SK-N-SH treated with all-trans-retinoic acid at 6 μM for 48 hours (cell line): ENCODE measurements around the gene SMAD5.

Experiments
- ATAC-seq: fragments of 200-7000 bp; cut with Tn5 transposase; 3 replicates; pipeline ENCODE4 v1.9.1; 2020; ENCODE audit warnings: mild to moderate bottlenecking, moderate library complexity
- ARNTL ChIP-seq: fragments of 450-650 bp; formaldehyde crosslinking; IDR thresholded peaks from 2 replicates; pipeline ENCODE4 v1.5.0; 2020; ENCODE audit warnings: low read depth, mild to moderate bottlenecking, moderate library complexity, borderline replicate concordance
- BACH2 ChIP-seq: fragments of 250-450 bp; sonication (Bioruptor Pico); IDR thresholded peaks from 2 replicates; pipeline ENCODE4 v1.9.0; 2021; ENCODE audit warnings: mild to moderate bottlenecking, borderline replicate concordance
- CSDC2 ChIP-seq: fragments of 250-450 bp; sonication (Bioruptor Pico); IDR thresholded peaks from 2 replicates; pipeline ENCODE4 v1.5.0; 2020; ENCODE audit warnings: mild to moderate bottlenecking, moderate library complexity
- ESRRG ChIP-seq: fragments of 250-450 bp; sonication (Bioruptor Pico); IDR thresholded peaks from 2 replicates; pipeline ENCODE4 v1.6.1; 2021; ENCODE audit warnings: mild to moderate bottlenecking
- GLIS3 ChIP-seq: fragments of 250-450 bp; sonication (Bioruptor Pico); IDR thresholded peaks from 2 replicates; pipeline ENCODE4 v1.5.0; 2020; ENCODE audit warnings: mild to moderate bottlenecking, moderate library complexity
- ISL1 ChIP-seq: fragments of 250-450 bp; sonication (Bioruptor Pico); IDR thresholded peaks from 2 replicates; pipeline ENCODE4 v2.1.2; 2022; ENCODE audit warnings: mild to moderate bottlenecking, moderate library complexity
- PPARA ChIP-seq: fragments of 250-450 bp; sonication (Bioruptor Pico); IDR thresholded peaks from 2 replicates; pipeline ENCODE4 v1.5.0; 2020; ENCODE audit warnings: mild to moderate bottlenecking, borderline replicate concordance
- RARB ChIP-seq: fragments of 250-450 bp; sonication (Bioruptor Pico); IDR thresholded peaks from 2 replicates; pipeline ENCODE4 v1.8.0; 2021; ENCODE audit warnings: mild to moderate bottlenecking, moderate library complexity
- SNAI2 ChIP-seq: fragments of 250-450 bp; sonication (Bioruptor Pico); IDR thresholded peaks from 2 replicates; pipeline ENCODE4 v1.5.0; 2020; ENCODE audit warnings: mild to moderate bottlenecking, moderate library complexity
- TCF4 ChIP-seq: fragments of 250-450 bp; sonication (Bioruptor Pico); IDR thresholded peaks from 2 replicates; pipeline ENCODE4 v1.8.0; 2021; ENCODE audit warnings: mild to moderate bottlenecking, moderate library complexity, borderline replicate concordance
- ZC3H10 ChIP-seq: fragments of 250-450 bp; sonication (Bioruptor Pico); IDR thresholded peaks from 2 replicates; pipeline ENCODE4 v1.5.1; 2021; ENCODE audit warnings: mild to moderate bottlenecking, moderate library complexity
- ZFP3 ChIP-seq: fragments of 250-450 bp; sonication (Bioruptor Pico); IDR thresholded peaks from 2 replicates; pipeline ENCODE4 v1.5.0; 2020; ENCODE audit warnings: mild to moderate bottlenecking, moderate library complexity
- ZFP30 ChIP-seq: fragments of 450-650 bp; formaldehyde crosslinking; IDR thresholded peaks from 2 replicates; pipeline ENCODE4 v1.5.0; 2022; ENCODE audit warnings: mild to moderate bottlenecking, moderate library complexity
- ZNF565 ChIP-seq: fragments of 450-650 bp; formaldehyde crosslinking; conservative IDR thresholded peaks from 2 replicates; pipeline ENCODE4 v1.5.0; 2020; ENCODE audit warnings: low read depth, mild to moderate bottlenecking, moderate library complexity
- ZNF70 ChIP-seq: fragments of 450-650 bp; formaldehyde crosslinking; IDR thresholded peaks from 2 replicates; pipeline ENCODE4 v1.5.0; 2020; ENCODE audit warnings: mild to moderate bottlenecking, moderate library complexity
- ZNF8 ChIP-seq: fragments of 450-650 bp; formaldehyde crosslinking; IDR thresholded peaks from 2 replicates; pipeline ENCODE4 v1.5.0; 2020; ENCODE audit warnings: mild to moderate bottlenecking, moderate library complexity
- TF ChIP-seq, protein P1 (sequence below): fragments of 250-450 bp; sonication (Bioruptor Pico); IDR thresholded peaks from 2 replicates; pipeline ENCODE4 v1.8.0; 2020; ENCODE audit warnings: mild to moderate bottlenecking, moderate library complexity, borderline replicate concordance
- TF ChIP-seq, protein P2 (sequence below): fragments of 250-450 bp; sonication (Bioruptor Pico); IDR thresholded peaks from 2 replicates; pipeline ENCODE4 v1.8.0; 2021; ENCODE audit warnings: low read depth, mild to moderate bottlenecking, moderate library complexity, borderline replicate concordance
- TF ChIP-seq, protein P3 (sequence below): fragments of 250-450 bp; sonication (Bioruptor Pico); IDR thresholded peaks from 2 replicates; pipeline ENCODE4 v1.5.1; 2020; ENCODE audit warnings: low read depth, mild to moderate bottlenecking, moderate library complexity
- TF ChIP-seq, protein P4 (sequence below): fragments of 250-450 bp; sonication (Bioruptor Pico); IDR thresholded peaks from 2 replicates; pipeline ENCODE4 v1.5.1; 2021; ENCODE audit warnings: mild to moderate bottlenecking, moderate library complexity
- TF ChIP-seq, protein P5 (sequence below): fragments of 250-450 bp; sonication (Bioruptor Pico); IDR thresholded peaks from 2 replicates; pipeline ENCODE4 v1.5.0; 2020; ENCODE audit warnings: mild to moderate bottlenecking, moderate library complexity

Gene SMAD5

DNA sequence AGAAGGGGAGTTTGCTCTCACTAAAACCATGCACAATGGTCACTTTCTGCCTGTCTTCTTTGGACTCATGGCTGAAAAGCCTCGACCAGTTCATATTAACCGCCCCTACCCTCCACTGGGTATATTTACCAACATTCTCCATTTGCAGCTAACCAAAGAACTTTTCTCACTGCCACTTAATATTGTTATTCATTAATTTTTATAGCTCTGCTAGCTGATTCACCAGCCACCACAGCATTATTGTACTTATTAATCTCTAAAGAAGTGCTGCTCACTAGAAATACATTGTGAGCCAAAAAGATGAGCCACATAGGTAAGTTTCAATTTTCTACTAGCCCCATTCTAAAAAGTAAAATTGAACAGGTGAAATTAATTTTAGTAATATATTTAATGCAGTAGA, 93.8 kb downstream of the SMAD5 start:
- TF ChIP-seq ISL1 (CRISPR knock-in tag) = no peak
- TF ChIP-seq, protein P1, sequence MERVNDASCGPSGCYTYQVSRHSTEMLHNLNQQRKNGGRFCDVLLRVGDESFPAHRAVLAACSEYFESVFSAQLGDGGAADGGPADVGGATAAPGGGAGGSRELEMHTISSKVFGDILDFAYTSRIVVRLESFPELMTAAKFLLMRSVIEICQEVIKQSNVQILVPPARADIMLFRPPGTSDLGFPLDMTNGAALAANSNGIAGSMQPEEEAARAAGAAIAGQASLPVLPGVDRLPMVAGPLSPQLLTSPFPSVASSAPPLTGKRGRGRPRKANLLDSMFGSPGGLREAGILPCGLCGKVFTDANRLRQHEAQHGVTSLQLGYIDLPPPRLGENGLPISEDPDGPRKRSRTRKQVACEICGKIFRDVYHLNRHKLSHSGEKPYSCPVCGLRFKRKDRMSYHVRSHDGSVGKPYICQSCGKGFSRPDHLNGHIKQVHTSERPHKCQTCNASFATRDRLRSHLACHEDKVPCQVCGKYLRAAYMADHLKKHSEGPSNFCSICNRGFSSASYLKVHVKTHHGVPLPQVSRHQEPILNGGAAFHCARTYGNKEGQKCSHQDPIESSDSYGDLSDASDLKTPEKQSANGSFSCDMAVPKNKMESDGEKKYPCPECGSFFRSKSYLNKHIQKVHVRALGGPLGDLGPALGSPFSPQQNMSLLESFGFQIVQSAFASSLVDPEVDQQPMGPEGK (CRISPR knock-in tag) = no peak
- no peak for TF ChIP-seq ZC3H10
- TF ChIP-seq BACH2 = no peak

DNA sequence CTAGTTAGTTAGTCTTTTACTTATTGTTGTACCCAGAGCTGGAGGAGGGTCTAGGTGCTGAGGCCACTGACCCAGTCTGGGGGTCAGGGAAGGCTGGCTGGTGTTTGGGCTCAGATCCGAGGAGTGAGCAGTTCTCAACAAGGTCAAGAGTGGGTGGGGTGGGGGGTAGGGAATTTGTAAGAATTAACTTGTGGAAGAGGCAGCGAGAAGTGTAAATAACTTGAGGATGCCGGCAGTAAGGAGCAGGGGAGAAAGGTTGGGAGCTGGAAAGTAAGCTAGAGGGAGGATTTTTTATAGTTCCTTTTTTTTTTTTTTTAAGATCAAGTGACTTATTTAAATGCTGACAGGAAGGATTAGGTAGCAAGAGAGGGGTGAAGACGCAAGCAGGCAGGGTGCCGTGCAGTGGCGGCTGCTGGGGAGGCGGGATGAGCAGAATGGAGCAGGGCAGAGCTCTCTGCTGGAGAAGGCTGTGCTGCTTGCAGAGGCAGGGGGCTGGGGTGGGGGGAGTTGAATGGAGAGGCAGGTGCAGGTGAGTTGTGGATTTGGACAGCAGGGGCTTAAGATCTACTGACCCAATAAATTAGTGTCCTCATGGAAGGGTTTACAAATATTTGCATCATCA, 95.6 kb downstream of the SMAD5 start:
- TF ChIP-seq, protein P2, sequence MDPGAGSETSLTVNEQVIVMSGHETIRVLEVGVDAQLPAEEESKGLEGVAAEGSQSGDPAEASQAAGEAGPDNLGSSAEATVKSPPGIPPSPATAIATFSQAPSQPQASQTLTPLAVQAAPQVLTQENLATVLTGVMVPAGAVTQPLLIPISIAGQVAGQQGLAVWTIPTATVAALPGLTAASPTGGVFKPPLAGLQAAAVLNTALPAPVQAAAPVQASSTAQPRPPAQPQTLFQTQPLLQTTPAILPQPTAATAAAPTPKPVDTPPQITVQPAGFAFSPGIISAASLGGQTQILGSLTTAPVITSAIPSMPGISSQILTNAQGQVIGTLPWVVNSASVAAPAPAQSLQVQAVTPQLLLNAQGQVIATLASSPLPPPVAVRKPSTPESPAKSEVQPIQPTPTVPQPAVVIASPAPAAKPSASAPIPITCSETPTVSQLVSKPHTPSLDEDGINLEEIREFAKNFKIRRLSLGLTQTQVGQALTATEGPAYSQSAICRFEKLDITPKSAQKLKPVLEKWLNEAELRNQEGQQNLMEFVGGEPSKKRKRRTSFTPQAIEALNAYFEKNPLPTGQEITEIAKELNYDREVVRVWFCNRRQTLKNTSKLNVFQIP (CRISPR knock-in tag) = no peak
- TF ChIP-seq CSDC2 (CRISPR knock-in tag) (no peak), PPARA (CRISPR knock-in tag) (no peak), SNAI2 (CRISPR knock-in tag) (no peak), GLIS3 (CRISPR knock-in tag) (no peak), ZFP3 (no peak), ARNTL (CRISPR knock-in tag) (no peak), ZNF70 (CRISPR knock-in tag) (no peak), ESRRG (CRISPR knock-in tag) (no peak), BACH2 (no peak), ZFP30 (no peak), ZNF565 (CRISPR knock-in tag) (no peak), RARB (CRISPR knock-in tag) (no peak), TCF4 (no peak)
- TF ChIP-seq, protein P1 (CRISPR knock-in tag) = no peak
- TF ChIP-seq, protein P3, sequence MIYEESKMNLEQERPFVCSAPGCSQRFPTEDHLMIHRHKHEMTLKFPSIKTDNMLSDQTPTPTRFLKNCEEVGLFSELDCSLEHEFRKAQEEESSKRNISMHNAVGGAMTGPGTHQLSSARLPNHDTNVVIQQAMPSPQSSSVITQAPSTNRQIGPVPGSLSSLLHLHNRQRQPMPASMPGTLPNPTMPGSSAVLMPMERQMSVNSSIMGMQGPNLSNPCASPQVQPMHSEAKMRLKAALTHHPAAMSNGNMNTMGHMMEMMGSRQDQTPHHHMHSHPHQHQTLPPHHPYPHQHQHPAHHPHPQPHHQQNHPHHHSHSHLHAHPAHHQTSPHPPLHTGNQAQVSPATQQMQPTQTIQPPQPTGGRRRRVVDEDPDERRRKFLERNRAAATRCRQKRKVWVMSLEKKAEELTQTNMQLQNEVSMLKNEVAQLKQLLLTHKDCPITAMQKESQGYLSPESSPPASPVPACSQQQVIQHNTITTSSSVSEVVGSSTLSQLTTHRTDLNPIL (CRISPR knock-in tag) = no peak
- TF ChIP-seq, protein P4, sequence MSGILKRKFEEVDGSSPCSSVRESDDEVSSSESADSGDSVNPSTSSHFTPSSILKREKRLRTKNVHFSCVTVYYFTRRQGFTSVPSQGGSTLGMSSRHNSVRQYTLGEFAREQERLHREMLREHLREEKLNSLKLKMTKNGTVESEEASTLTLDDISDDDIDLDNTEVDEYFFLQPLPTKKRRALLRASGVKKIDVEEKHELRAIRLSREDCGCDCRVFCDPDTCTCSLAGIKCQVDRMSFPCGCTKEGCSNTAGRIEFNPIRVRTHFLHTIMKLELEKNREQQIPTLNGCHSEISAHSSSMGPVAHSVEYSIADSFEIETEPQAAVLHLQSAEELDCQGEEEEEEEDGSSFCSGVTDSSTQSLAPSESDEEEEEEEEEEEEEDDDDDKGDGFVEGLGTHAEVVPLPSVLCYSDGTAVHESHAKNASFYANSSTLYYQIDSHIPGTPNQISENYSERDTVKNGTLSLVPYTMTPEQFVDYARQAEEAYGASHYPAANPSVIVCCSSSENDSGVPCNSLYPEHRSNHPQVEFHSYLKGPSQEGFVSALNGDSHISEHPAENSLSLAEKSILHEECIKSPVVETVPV (CRISPR knock-in tag) = no peak
- TF ChIP-seq, protein P5, sequence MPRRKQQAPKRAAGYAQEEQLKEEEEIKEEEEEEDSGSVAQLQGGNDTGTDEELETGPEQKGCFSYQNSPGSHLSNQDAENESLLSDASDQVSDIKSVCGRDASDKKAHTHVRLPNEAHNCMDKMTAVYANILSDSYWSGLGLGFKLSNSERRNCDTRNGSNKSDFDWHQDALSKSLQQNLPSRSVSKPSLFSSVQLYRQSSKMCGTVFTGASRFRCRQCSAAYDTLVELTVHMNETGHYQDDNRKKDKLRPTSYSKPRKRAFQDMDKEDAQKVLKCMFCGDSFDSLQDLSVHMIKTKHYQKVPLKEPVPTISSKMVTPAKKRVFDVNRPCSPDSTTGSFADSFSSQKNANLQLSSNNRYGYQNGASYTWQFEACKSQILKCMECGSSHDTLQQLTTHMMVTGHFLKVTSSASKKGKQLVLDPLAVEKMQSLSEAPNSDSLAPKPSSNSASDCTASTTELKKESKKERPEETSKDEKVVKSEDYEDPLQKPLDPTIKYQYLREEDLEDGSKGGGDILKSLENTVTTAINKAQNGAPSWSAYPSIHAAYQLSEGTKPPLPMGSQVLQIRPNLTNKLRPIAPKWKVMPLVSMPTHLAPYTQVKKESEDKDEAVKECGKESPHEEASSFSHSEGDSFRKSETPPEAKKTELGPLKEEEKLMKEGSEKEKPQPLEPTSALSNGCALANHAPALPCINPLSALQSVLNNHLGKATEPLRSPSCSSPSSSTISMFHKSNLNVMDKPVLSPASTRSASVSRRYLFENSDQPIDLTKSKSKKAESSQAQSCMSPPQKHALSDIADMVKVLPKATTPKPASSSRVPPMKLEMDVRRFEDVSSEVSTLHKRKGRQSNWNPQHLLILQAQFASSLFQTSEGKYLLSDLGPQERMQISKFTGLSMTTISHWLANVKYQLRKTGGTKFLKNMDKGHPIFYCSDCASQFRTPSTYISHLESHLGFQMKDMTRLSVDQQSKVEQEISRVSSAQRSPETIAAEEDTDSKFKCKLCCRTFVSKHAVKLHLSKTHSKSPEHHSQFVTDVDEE (CRISPR knock-in tag) = no peak
- no peak for ATAC-seq

More for the DNA sequence above, 93.8 kb downstream of the SMAD5 start:
- ATAC-seq = no peak

DNA sequence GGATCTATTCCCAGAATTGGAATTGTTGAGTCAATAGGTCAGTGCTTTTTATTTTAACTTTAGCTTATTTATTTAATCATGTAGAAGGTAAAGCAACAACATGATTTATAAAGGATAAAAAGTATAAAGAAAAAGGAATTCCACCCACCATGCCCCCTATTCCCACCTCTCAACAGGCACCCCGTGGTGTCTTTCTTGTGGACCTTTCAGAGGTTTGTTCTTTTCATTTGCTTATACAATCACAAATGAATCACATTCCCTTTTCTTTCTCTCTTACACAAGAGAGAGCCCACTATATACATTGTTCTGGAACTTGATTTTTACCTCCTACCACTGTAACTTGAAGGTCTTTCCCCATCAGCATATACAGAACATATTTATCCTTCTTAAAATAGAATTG, 97.5 kb downstream of the SMAD5 start:
- TF ChIP-seq GLIS3 (CRISPR knock-in tag) (no peak), CSDC2 (CRISPR knock-in tag) (no peak), ZNF8 (CRISPR knock-in tag) (no peak), TCF4 (no peak), ZFP3 (no peak), ZNF70 (CRISPR knock-in tag) (no peak), ZC3H10 (no peak)
- TF ChIP-seq, protein P1 (CRISPR knock-in tag) = no peak
- TF ChIP-seq, protein P3 (CRISPR knock-in tag) = no peak
- TF ChIP-seq, protein P4 (CRISPR knock-in tag) = no peak
- no peak for ATAC-seq
